DMS79 treated with DMSO at 0.1 percent for 48 hours (cell line): ENCODE results near the gene AQP2.

Experiments
- DNase-seq: peaks from one replicate; lab custom pipeline; 2025; lab: John Stamatoyannopoulos, UW

AQP2 gene, protein sequence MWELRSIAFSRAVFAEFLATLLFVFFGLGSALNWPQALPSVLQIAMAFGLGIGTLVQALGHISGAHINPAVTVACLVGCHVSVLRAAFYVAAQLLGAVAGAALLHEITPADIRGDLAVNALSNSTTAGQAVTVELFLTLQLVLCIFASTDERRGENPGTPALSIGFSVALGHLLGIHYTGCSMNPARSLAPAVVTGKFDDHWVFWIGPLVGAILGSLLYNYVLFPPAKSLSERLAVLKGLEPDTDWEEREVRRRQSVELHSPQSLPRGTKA

DNA sequence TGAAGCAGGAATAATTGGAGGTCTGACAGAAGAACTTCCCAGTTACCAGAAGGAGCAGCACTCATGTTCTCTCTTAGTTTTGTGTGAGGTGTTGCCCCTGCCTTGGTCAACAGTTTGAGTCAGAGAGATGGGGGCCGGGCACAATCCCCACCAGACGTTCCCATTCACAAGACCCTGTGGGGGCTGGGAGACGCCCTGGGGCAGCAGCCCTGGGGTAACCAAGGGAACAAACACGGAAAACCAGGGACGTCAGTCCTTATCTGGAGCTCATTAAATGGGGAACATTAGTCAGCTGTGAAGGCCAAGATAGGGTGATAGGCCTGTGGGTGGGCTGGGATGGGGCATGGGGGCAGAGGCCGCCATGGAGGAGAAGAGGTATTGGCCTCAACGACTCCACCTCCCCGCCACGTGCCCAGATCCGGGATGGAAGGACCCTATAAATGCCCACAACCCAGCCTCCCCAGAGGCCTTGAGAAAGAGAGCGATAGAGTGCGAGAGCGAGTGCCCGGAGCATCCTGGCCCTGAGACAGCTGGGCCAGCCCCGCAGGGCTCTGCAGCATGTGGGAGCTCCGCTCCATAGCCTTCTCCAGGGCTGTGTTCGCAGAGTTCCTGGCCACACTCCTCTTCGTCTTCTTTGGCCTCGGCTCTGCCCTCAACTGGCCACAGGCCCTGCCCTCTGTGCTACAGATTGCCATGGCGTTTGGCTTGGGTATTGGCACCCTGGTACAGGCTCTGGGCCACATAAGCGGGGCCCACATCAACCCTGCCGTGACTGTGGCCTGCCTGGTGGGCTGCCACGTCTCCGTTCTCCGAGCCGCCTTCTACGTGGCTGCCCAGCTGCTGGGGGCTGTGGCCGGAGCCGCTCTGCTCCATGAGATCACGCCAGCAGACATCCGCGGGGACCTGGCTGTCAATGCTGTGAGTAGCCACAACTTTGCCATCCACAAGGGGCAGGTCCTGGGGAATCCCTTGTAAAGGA, at the start of gene AQP2:
Gene AQP2, plus strand, starts transcription at position 465 of the 979 bp plus-strand sequence. Its CDS starts 94 bp downstream, at position 559.
- no peak for DNase-seq

- DNase-seq: no peak
These were observed 49.5 kb upstream of the AQP2 start for GRCh38 chr12:49901026-49901425.

GRCh38 chr12:49901986-49902385, 48.6 kb upstream of the AQP2 start:
- no peak for DNase-seq

- no peak for DNase-seq
These were observed 47.9 kb upstream of the AQP2 start for GRCh38 chr12:49902399-49903350.

- DNase-seq: no peak
These were observed 47.2 kb upstream of the AQP2 start for GRCh38 chr12:49903351-49903699.

- peak; percentile 44 for DNase-seq
These were observed 46.7 kb upstream of the AQP2 start, which contains the start of gene FAIM2 for GRCh38 chr12:49903700-49904423. Gene FAIM2, minus strand, starts transcription at chr12:49903900. Its CDS starts 108 bp downstream, at chr12:49903792.

DNA sequence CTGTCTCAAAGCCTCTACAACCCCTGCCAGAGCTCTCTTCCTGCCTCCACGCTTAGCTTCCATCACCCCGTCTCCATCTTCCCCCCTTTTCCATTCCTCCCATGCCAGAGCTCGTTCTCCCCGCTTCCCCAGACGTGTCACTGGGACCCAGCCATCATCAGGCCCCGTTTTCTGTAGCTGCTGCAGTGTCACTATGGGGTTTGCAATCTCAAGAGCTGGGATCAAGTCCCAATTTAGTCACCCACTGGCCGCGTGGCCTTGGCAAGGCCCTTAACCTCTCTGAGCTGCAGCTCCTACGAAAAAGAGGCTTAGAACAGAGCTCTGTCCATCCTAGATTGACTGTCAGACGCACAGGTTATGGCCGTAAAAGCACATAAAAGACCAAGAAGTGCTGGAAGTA, 45.9 kb upstream of the AQP2 start:
- DNase-seq: no peak

- DNase-seq: no peak
These were observed 44.7 kb upstream of the AQP2 start for GRCh38 chr12:49905718-49906314.

DNA sequence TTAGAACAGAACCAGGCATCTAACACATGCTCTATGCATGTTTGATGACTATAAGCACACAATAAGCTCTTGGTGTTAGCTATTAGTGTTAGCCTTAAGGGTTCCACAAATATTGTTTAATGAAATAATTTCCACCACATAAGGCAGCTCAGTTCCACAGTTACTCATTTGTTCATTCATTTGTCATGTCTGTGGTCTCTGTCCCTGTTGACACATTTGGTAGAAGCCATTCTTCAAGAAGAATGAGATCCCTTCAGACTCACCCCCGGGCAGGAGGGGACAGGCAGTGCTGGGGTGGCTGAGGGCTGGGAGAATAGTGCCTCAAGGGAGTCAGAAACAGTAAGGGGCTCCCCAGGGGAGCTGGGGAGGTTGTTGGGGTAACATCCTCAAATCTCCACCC, 43.2 kb upstream of the AQP2 start:
- no peak for DNase-seq

- no peak for DNase-seq
These were observed 41.2 kb upstream of the AQP2 start for GRCh38 chr12:49909356-49909755.

GRCh38 chr12:49909826-49910225, 40.7 kb upstream of the AQP2 start:
- no peak for DNase-seq

DNA sequence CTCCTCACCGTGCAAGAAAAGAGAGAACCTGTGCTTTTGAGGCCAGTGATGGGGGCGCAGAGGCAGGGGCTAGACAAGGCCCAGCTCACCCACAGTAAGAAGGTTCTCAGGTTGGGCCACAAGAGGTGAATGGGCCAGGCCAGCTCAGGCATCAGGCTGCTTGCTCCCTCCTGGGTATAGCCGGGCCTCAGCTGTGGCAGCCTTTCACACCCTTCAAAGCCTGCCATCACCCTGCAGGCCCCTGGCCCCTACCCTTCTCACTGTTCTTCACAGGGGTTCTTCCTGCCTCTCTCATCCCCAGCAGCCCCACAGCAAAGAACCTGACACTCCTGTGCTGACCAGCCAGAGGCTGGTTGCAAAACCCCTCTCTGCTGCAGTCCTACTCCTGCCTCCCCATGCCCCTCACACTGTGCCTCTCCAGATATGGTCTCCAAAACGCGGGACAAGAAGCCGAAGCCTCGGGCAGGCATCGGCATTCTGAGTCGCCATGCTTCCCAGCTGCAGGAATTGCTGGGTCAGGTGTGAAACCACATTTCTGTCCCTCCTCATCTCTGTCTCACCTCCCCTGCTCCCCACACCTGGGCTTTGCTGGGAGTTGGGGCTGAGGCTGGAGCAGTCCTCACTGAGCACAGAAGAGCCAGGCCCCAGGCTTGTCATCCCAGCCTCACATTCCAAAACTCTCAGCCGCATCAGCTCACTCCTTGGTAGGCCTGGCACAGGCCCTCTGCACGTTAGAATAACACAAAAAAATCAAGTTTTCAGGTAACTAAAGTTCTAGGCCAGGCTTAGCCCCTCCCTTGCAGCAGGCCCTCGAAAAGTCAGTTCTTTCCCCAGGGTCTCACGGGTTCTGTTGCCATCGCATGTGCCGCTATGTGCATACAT, 40.0 kb upstream of the AQP2 start:
- no peak for DNase-seq

DNA sequence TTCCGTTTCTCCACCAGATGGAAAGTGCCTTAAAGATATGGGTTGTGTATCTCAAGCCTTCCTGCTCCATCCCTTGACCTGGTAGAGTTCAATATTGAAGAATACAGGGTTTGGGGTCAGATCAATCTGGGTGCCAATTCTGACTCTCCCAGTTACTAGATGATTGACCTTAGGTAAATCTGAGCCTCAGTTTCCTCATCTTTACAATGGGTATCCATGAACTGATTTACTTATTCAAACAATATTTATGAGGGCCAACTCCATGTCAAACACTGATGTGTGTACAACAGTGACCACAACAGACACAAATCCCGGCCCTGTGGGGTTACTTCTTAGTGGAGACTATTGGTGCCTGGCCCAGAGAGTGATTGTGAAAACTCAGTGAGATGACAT, 39.3 kb upstream of the AQP2 start:
- DNase-seq: no peak

GRCh38 chr12:49912345-49913255, 37.9 kb upstream of the AQP2 start:
- no peak for DNase-seq

DNA sequence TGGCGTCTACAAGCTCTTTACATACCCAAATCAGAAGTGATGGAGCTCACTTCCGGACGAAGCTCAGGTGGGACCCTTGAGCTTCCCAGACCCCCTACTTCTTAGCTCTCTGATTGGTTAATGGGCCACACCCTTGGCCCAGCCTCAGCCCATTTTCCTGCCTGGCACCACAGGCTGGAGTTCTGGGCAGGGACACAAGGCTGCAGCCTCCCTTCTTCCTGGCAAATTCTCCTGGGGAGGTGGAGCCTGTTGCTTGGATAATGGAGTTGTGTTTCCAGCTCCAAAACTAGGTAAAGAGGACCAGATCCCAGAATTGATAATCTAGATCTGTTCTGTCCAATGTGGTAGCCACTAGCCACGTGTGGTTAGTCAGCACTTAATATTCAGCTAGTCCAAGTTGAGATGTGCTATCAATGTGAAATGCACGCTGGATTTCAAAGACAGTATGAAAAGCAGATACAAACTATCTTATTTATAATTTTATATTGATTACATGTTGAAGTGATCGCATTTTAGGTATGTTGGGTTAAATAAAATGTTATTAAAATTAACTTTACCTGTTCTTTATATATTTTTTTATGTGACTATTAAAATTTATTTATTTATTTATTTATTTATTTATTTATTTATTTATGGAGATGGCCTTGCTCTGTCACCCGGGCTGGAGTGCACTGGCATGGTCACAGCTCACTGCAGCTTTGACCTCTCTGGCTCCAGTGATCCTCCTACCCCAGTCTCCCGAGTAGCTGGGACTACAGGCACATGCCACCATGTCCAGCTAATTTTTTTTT, 34.2 kb upstream of the AQP2 start:
- no peak for DNase-seq

GRCh38 chr12:49917166-49917787, 33.3 kb upstream of the AQP2 start:
- DNase-seq: no peak

GRCh38 chr12:49917788-49918173, 32.8 kb upstream of the AQP2 start:
- DNase-seq: no peak
